Stimulated activated naive CD4-positive, alpha-beta T cell (primary cell): ENCODE data around the gene SMIM45.
"Not testable (repeated sequence)": the region's sequence is repeated elsewhere in the genome, so short reads cannot be mapped to it uniquely, and the experiment has no call there.

ENCODE experiments used
- DNase-seq, 6 experiments: peaks; one replicate each; lab custom pipeline; 2025; lab: John Stamatoyannopoulos, UW

Gene SMIM45

DNA sequence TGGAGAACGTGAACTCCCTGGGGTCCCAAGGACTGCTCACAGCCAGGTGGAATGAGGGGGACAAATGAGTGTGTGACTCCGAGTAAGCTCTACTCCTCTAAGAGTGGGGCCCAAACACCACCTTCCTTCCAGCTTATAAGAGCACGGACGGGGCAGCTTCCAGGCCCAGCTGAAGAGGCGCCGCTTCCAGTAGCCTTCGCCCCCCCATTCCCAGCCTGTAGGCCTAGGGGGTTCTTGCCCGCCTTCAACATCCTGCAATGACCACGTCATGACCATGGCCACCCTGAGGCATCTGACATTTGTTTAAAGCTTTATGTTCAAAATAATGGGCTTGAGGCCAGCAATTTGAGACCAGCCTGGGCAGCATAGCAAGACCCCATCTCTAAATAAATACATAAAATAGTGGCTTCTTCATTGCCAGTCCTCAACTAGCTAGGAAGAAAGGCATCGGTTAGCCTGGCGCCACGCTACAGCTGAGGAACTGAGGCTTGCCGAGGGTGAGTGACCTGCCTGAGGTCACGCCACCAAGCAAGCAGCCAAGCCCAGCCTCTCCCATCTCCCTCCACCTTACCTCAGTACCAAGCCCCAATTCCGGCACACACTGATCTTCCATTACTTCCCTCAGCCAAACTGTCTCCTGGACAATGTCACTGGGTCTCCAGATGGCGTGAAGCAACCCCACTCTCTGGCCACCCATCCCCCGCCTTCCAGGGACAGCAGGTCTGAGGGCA lies 17.5 kb upstream of the SMIM45 start:
- DNase-seq, result no peak

DNA sequence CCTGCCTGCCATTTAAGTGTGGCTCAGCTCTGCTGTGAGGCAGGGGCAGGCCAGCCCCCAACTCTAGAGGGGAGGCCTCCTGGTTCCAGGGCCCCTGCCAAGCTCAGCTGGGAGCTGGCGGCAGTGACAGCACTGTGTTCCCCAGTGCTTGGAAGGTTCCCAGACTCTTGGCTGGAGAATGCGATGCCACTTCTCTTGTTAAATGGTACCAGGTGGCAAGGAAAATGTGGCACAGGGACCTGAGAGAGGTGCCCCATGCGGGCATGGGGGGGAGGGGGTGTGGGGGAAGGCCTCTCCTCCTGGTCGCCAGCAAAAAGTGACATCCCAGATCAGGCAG lies 17.0 kb upstream of the SMIM45 start:
- DNase-seq, result no peak

DNA sequence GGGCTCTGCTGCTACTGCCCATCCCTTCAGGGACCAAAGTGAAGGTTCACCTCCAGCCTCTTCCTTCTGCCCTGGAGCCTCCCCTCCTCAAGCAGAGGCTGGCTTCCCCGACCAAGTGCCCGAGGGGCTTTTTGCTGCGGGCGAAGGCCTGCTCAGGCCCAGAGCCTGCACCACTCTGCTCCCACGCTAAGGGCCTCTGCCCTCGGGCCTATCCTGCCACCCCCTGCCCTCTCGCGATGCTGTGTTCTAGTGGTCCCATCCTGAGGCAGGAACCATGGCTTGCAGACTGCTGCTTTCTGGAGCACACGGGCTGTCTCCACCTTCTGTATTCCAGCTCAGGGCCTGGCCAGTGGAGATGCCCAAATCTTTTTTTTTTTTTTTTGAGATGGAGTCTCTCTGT lies 16.4 kb upstream of the SMIM45 start:
- DNase-seq, result no peak

DNA sequence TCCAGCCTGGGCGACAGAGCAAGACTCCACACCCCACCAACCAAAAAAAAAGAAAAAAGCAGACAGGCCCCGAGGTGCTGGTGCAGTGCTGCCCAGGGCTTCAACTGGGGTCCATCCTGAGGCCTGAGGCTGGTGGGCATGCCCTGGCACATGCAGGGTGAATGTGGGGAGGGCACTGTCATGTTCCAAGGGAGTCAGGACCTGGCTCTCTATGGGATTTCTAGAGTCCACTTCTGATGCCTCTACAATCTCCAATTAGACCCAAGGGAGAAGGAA lies 15.1 kb upstream of the SMIM45 start:
- no peak for DNase-seq

DNA sequence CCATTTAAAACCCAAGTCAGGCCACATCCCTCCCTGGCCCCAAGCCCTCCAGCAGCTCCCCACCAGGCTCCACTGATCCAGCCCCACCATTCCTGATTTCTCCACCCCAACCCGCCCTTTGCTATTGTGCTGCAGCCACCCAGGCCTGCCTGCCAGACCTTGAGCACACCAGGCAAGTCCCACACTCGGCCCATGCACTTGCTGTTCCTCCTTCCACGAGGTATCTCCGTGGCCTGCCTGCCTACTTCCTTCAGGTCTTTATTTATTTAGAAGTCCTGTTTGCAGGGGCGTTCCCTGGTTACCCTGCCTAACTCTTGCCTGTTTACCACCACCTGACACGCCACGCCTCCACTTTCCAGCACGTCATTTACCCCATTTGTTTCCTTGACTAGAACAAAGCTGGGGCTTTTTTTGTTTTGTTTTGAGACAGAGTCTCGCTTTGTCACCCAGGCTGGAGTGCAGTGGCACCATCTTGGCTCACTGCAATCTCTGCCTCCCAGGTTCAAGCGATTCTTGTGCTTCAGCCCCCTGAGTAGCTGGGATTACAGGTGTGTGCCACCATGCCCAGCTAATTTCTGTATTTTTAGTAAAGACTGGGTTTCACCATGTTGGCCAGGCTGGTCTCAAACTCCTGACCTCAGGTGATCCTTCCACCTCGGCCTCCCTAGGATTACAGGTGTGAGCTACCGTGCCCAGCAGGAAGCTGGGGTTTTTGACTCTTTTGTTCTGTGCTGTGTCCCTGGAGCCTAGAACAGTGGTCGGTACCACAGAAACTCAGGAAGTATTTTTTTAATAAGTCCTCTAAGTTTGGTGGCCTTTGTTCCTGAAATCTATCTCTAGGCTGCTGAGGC lies 11.7 kb upstream of the SMIM45 start:
- peak; percentile 77 to 97 (median 94) for DNase-seq

DNA sequence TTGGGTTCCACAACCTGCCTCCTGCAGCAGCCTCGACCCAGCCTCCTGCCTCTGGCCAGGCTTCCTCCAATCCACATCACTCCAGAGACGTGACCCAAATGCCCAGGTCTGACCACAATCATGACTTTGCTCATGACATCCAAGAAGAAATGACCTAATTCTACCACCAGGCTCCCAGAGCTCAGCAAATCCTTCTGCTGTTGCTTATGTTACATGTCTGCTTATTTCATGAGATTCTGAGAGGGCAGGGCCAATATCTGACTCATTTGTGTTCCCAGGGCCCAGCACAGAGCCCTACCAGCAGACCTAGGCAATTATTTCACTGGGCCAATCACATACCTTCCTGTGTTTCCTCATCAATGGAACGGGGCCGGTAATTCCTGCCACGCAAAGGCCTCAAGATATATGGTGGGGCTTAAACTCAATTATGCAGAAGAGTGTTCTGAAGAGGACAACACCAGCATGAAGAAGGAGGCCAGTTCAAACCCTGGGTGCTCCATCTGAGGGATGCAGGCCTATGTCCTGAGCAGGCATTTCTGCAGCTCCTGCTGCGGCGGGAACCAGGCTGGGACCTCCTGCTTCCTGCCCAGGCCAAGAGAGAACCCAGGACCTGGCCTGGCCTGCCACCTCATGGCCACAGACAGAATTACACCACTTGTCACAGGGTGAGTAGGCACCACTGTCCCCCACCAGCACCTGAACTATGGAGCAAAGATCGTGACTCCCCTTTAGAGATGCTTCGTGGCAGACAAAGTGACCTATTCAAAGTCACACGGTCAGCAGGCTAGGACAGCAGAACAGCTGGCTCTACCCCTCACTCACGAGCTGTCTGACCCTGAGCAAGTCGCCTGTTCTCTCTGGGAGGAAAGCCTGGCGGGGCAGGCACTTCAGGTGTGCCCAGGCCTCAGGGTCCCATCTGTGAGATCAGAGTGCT lies 10.9 kb upstream of the SMIM45 start:
- DNase-seq, result peak; percentile 74 to 89 (median 80)

DNA sequence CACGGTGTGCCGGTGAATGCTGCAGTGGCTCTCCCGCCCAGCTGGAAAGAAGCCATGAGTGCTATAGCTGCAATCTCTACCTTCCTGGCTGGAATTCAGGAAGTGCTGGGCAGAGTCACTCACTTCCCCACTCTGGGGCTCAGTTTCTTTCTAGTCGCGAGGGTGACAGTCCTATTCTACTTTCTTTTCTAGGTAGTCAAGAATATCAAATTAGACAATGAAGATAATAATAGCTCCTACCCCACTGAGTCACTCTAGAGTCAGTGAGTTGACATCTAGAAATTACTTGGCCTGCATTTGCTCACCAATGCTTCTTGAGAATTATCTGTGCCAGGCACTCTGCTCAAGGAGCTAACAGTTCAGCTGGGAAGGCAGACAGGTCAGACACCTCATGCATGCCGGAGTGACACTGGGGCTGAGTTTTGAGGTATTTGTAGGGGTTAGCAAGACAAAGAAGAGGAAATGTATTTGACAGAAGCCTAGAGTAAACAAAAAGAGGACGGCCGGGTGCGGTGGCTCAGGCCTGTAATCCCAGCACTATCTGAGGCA lies 8.2 kb upstream of the SMIM45 start:
- no peak for DNase-seq

DNA sequence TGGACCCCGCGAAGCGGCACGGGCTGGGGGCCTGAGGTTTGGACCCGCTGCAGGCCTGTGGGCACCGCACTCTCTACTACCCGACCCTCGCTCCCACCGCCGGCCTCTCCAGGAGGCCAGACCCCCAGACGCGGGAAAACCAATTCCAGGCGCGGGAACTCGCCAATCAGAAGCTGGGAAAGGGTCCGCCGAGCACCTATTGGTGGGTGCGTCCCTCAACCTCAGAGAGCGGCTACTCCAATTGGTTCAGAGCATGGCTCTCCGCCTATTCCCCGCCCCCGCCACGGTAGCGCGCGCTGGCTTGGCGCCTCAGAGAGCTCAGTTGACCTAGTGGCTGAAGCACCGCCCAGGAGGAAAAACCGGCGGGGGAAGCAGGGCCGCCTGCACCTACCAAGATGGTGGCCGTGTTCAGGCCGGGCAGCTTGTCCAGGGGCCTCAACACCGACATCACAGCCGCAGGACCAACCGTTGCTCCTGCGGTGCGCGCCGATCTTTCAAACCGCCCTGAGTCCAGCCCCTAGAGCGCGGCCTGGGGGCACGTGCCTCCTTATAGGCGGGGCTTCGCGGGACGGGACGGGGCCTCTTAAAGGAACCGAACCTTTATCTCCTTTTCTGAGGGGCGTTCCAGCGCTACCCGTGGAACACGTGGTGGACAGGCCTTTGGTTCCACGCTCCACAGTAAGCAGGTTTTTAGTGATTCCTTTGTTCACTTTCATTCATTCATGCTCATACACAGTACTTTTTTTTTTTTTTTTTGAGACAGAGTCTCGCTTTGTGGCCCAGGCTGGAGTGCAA lies 5.1 kb upstream of the SMIM45 start, which contains the start of gene CENPM:
TSS of gene CENPM (minus strand) at position 524 of the 795 bp plus-strand sequence. CDS start at position 448, 76 bp downstream.
- DNase-seq, result peak; percentile 67 to 93 (median 84)

DNA sequence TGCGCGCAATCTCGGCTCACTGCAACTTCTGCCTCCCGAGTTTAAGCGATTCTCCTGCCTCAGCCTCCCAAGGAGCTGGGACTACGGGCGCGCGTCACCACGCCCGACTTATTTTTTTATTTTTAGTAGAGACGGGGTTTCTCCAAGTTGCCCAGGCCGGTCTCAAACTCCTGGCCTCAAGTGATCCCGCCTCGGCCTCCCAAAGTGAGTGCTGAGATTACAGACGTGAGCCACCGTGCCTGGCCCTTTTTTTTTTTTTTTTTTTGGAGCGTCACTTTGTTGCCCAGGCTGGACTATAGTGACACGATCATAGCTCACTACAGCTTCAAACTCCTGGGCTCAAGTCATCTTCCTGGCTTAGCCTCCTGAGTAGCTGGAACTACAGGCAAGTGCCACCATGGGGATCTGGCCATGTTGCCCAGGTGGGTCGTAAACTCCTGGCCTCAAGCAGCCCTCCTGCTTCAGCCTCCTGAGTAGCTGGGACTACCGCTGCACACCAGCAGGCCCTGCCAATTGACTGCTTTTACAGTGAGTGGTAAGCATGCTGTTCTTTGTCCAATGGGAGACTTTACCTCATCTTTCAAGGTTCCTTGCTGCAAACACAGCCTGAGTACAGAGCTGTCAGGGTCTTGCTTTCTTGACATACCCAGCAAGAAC lies 4.4 kb upstream of the SMIM45 start:
- DNase-seq, result no peak

DNA sequence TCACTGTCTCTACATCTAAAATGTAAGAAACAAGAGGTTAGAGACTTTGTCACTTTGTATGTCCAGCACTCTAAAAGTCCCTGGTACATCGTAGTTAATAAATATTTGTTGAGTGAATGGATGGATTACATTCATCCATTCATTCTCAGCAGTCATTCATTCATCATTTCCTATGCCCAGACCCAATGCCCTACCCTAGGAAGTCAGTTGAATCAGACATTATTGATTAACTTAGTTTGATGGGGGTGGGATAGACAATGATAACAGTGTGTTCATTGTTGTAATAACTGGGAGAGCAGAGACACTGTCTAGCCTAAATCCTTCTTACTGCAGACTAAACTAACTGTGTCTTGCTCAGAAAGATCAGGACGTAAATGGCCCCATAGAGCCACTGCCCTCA lies 3.8 kb upstream of the SMIM45 start:
- DNase-seq, result no peak

DNA sequence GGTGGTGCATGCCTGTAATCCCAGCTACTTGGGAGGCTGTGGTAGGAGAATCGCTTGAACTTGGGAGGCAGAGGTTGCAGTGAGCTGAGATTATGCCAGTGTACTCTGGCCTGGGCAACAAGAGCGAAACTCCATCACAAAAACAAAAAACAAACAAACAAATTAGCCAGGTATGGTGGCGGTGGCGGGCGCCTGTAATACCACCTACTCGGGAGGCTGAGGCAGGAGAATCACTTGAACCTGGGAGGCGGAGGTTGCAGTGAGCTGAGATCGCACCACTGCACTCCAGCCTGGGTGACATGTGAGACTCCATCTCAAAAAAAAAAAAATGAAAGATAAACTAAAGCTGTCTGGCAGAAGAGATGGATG lies 3.0 kb upstream of the SMIM45 start:
- DNase-seq, result not testable (repeated sequence)

DNA sequence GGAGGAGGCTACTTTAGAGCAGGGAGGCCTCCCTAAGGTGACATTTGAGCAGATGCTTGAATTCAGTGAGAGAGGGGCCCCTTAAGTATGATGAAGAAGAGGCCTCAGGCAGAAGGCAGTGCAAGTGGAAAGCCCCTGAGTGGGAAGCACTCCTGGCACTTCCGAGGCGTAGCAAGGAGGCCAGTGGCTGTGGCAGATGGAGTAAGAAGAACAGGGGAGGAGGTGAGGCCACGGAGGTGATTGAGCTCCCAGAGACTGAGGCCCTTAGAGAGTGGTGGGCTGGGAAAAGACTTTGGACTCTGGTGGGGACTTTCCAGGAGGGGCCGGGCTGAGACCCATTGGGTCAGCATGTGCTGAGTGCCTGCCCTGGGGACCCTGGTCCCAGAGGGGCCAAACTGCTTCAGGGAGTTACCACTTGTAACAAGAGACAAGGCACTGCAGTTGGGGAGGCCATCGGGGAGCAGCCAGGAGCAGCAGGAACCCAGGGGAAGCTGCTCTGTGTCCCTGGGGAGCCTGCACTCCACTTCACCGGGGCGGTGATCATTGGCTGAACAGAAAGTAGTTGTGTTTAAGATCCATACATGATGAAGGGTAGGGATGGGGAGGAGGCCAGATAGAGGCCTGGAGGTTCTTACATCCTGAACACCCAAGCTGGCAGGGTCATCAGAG lies 2.5 kb upstream of the SMIM45 start:
- DNase-seq, result no peak

DNA sequence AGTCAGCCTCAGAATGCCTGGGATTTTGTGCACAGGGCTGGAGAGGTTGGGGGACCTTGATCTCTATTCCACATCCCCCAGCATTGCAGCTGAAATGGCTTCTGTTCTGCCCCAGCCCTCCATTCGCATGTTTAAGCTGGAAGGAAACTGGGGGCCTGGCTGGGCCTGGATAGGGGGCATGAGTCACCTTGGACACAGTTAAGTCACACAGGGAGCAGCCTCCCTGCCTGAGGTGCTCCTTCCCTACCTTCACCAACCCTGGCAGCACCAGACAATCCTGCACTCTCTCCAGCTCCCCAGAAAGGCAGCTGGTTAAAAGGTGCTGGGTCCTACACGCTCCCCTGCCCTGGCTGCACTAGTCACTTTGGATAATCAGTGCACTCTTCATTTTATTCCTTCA lies 763 bp downstream of the SMIM45 start:
- DNase-seq, result no peak

DNA sequence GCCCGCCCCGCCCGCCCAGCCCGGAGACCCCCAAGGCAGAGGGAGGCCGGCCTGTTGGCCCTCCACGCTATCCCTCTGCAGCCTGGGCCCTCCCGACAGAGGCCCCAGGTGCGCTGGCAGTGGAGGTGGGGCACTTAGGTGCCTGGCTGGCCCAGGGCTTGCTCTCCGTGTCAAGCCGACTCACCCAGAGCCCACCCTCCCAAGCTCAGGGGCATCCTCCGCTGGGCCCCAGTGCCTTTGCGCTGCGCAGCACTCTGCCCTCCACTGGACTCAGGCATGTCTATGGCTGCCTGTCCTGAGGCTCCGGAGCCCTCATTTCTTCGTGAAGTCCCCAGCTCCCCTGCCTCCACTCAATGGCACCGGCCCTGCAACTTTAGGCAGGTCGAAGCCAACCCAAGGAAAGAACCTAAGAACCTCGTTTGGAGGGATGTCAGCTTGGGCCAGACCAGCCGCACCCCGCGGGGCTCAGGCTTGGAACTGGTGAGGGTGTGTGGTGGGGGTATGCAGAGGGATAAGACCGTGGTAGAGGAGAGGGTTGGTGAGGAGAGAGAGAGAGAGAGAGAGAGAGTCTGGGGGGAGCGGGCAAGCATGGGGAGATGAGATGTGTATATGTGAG lies 6.1 kb downstream of the SMIM45 start:
- DNase-seq, result no peak

DNA sequence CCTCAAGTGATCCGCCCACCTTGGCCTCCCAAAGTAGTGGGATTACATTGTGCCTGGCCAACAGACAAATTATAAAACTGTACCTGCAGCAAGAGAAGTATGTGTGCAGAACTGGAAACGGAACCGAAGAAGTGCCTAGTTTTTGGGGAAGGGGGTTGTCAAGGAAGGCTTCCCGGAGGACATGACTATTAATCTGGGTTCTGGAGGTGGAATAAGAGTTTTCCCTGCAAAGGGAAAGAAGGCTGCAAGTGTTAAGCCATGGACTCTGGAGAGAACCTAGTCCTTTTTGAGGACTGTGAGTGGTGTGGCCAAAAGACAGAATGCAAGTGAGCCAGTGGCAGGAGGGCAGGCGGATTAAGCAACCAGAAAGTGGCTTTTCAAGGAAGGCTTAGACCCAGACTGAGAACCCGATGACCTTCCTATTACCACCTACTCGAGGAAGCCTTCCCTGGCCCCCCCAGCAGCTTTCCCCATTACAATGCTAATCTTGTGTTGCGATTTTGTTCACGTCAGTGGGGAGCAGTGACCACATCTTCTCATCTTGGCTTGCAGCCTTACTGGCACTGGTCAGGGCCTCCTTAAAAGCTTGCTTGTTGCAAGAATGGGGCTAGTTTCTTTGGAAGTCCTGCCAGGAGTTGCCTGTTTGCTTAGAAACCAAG lies 11.6 kb downstream of the SMIM45 start:
- no peak for DNase-seq

DNA sequence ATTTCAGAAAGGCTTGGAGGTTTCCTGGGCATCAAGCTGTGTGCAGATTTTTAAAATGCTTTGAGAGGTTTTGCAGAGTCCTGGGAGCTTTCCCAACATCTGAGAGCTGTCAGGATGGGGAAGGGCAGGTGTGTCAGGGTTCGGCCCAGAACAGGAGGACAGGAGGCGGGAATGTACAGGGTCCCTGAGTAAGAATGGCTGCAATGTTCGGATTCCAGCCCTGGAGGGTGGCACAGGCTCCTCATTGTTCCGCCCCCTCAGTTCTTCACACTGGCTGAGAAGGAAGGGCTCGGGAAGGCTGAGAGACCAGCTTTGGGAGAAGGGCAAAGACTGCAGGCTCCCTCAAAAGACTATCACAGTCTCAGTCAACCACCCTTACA lies 12.2 kb downstream of the SMIM45 start:
- no peak for DNase-seq

DNA sequence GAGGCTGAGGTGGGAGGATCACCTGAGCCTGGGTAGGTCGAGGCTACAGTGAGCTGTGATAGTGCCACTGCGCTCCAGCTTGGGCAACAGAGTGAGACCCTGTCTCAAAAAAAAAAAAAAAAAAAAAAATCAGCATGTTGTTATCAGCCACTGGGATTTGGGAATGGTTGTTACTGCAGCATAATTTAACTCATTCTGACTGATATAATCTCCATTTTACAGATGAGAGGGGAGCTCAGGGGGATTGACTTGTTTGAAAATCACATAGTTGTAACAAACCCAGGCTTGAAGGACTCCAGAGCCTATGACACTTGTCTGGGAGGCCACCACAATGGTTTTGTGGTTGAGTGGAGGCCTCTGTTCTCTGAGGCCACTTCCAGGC lies 14.3 kb downstream of the SMIM45 start:
- DNase-seq, result no peak

DNA sequence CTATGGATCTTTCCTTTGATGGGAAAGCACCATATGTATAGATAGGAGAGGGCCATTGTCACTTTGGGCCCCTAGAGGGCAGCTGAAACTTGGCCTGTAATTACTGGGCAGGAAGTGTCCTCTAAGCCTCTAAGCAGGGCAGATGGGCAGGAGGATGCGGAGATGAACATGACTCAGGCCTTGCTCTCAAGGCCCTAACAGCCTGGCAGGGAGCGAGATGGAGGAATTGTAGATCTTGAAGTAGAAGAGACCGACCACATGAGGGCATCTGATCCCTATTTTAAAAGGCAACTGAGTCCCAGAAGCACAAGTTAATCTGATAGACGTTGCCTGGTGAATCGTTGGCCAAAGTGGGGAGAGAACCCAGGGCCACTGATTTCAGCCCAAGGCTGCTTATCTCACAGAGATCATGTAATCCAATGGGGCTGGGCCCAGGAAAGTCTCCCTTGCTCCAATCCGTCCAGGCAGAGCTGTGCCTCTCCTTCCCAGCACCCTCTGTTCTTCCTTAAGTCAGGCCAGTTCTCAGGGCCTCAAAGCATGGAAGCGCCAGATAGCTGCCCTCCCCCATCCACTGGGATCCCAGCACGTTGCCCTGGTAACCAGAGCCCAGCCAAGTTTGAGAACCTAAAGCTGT lies 14.8 kb downstream of the SMIM45 start:
- peak in 3 of 6 experiments; percentile 21 to 60 (median 43) for DNase-seq

DNA sequence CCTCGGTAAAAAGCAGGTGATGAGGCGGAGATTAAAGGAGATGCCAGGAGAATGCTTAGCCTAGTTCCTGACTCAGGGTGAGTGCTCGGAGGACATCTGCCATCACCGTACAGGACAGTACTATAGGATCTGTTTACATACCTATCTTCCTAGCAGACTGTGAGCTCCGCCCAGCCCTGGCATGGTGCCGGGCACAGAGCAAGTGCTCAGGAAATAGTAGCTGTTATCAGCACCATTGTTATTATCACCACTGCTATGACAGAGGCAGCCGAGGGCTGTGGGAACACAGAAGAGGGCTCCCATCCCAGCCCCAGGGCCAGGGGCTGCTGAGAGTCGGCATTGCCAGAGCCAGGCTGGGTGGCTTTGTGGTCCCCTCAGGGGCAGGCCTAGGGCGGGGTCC lies 16.7 kb downstream of the SMIM45 start:
- DNase-seq, result no peak
